Sigmoid colon (tissue), 7 donors: Measurements from ENCODE around the gene SMAD3. TPM values are rescaled to one million over a fixed set of nuclear protein-coding genes. Genes with fewer than 3 reads are reported as not detected.

Experiments
- DNase-seq: peaks from one replicate; pipeline ENCODE4 v3.0.0-alpha.2; 2019
- H3K27ac ChIP-seq, 4 donors: fragments of 200-600 bp; sonication (generic); one replicate each; pipeline ENCODE4 v1.5.1; 2016 to 2019; ENCODE audit warnings: mild to moderate bottlenecking in 1 of 4
- H3K27me3 ChIP-seq, 3 donors: fragments of 200-600 bp; sonication (generic); one replicate each; pipeline ENCODE4 v1.5.1; 2019; ENCODE audit warnings: mild to moderate bottlenecking in 1 of 3
- H3K36me3 ChIP-seq, 4 donors: fragments of 200-600 bp; sonication (generic); one replicate each; pipeline ENCODE4 v1.5.1; 2016 to 2019
- H3K4me1 ChIP-seq, 4 donors: fragments of 200-600 bp; sonication (generic); one replicate each; pipeline ENCODE4 v1.5.1; 2017 to 2019
- H3K4me3 ChIP-seq, 4 donors: fragments of 200-600 bp; sonication (generic); one replicate each; pipeline ENCODE4 v1.5.1; 2017 to 2019; ENCODE audit warnings: mild to moderate bottlenecking in 2 of 4, moderate library complexity in 1 of 4
- H3K9me3 ChIP-seq, 4 donors: fragments of 200-600 bp in 3 of 4; sonication (generic) in 3 of 4; one replicate each; pipeline versions ENCODE4 v1.5.1 to v1.6.1; 2013 to 2019
- CTCF ChIP-seq, 4 experiments: fragments of 450-650 bp in 3 of 4; fragments of 200-600 bp in 1 of 4; IDR thresholded peaks; one replicate each; pipeline ENCODE4 v1.5.1; 2016 to 2019; ENCODE audit warnings: antibody characterized with exemption in 4 of 4, mild to moderate bottlenecking in 3 of 4, moderate library complexity in 2 of 4
- EP300 ChIP-seq, 4 donors: sonication (generic); formaldehyde crosslinking; IDR thresholded peaks; one replicate each; pipeline ENCODE4 v1.6.1; 2017; ENCODE audit warnings: antibody characterized with exemption in 4 of 4
- POLR2A ChIP-seq, 2 donors: fragments of 450-650 bp; IDR thresholded peaks; one replicate each; pipeline ENCODE4 v1.6.1; 2016; ENCODE audit warnings: antibody characterized with exemption in 2 of 2, mild to moderate bottlenecking in 2 of 2, moderate library complexity in 2 of 2
- POLR2AphosphoS5 ChIP-seq, 4 donors: sonication (generic); formaldehyde crosslinking; IDR thresholded peaks; one replicate each; pipeline ENCODE4 v1.6.1; 2017; ENCODE audit warnings: antibody characterized with exemption in 4 of 4
- WGBS, 2 donors: extraction: QIAGEN DNeasy Blood & Tissue Kit; methylation state at CpG; one replicate each; pipeline ENCODE4 v1.1.7; 2013; 5-methylcytosine and 5-hydroxymethylcytosine counted together
- intact Hi-C: fragments of 100-400 bp; cut with DNase I; formaldehyde crosslinking; loops from one replicate; pipeline ENCODE4 v1.15.1; 2023
- polyA plus RNA-seq, 3 donors: library from polyadenylated mRNA; stranded (reverse); fragments of 200-250 nt; gene quantifications; one replicate each; pipeline ENCODE4 v1.2.3, GENCODE V29; 2013
- total RNA-seq, 4 donors: library from RNA; depleted of rRNA; stranded (reverse); fragments of >200 nt; gene quantifications; one replicate each; pipeline ENCODE4 v1.1.0, GENCODE V29; 2016
- donor health status: healthy with polysubstance abuse.
- donor health status: Bipolar disorder and iron deficiency.
- donor health status: healthy.

Gene SMAD3
- total and polyA plus RNA-seq, 7 donors: 12.5 to 28.2 (median 18.4) TPM

DNA sequence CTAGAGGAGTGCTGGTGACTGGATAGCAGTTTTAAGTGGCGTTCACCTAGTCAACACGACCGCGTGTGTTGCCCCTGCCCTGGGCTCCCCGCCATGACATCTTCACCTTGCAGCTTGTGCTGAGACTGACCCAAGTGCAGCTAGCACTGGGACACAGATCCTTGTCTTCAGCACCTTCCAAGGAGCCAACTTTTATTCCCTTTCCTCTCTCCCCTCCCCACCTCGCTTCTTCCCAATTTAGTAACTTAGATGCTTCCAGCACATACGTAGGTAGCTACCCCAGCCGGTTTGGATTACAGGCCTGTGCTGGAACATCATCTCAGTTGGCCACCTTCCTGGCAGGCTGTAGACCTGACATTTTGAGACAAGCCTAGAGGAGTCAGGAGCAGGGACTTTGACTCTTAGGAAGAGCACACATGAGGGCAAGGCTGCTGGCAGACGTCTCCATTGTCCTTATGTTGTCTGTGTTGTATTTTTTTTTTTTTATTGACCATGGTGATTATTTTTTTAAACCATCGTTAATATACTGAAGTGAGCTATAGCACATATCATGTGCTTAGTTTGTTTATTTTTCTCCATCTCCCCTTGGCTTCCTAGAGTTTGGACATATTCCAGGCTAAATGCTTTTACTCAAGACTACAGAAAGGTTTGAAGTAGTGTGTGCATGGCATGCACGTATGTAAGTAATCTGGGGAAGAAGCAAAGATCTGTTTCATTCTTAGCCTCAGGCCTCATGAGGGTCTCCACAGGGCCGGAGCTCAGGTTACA is 128.0 kb downstream of the SMAD3 start:
- peak; percentile 79 for DNase-seq
- intact Hi-C loops: loop anchor here (5.0 kb wide), 1 partner anchor 166 kb away; no protein-coding TSS in a partner anchor
- Histone ChIP-seq H3K36me3 (peaks cover 0 to 24% (median 5%) of the 10 kb centered on the region in 4 donors), H3K9me3 (no peaks in the 10 kb centered on the region), H3K27ac (peak overlapping the region; percentile 46 to 73 (median 70)), H3K4me1 (peaks cover 0 to 55% (median 51%) of the 10 kb centered on the region in 4 donors), H3K4me3 (no peak overlapping the region), H3K27me3 (no peaks in the 10 kb centered on the region)
- peak in 1 of 4 donors; percentile 7 for TF ChIP-seq EP300 (IDR thresholded peaks at IDR 0.05)
- no peak for TF ChIP-seq CTCF (IDR thresholded peaks at IDR 0.05)
- no peak for TF ChIP-seq POLR2A (IDR thresholded peaks at IDR 0.05)
- TF ChIP-seq POLR2AphosphoS5 (IDR thresholded peaks at IDR 0.05): peak in 3 of 4 donors; percentile 33 to 65 (median 47)
- 87% methylated on average over 12 of the region's 12 CpGs for WGBS, 2 donors

GRCh38 chr15:67194171-67195114 is 129.0 kb downstream of the SMAD3 start:
- Histone ChIP-seq H3K9me3 (no peaks in the 10 kb centered on the region), H3K4me1 (peaks cover 0 to 44% (median 40%) of the 10 kb centered on the region in 4 donors), H3K27me3 (no peaks in the 10 kb centered on the region), H3K27ac (peak overlapping the region; percentile 46 to 73 (median 70)), H3K4me3 (no peak overlapping the region), H3K36me3 (peaks cover 0 to 24% (median 5%) of the 10 kb centered on the region in 4 donors)
- DNase-seq: no peak
- WGBS, 2 donors: 91 to 92% methylated on average over 9 of the region's 9 CpGs
- TF ChIP-seq EP300 (IDR thresholded peaks at IDR 0.05) (no peak), POLR2A (IDR thresholded peaks at IDR 0.05) (no peak), CTCF (IDR thresholded peaks at IDR 0.05) (no peak), POLR2AphosphoS5 (IDR thresholded peaks at IDR 0.05) (no peak)
- intact Hi-C loops: loop anchor here (5.0 kb wide), 1 partner anchor 167 kb away; no protein-coding TSS in a partner anchor

DNA sequence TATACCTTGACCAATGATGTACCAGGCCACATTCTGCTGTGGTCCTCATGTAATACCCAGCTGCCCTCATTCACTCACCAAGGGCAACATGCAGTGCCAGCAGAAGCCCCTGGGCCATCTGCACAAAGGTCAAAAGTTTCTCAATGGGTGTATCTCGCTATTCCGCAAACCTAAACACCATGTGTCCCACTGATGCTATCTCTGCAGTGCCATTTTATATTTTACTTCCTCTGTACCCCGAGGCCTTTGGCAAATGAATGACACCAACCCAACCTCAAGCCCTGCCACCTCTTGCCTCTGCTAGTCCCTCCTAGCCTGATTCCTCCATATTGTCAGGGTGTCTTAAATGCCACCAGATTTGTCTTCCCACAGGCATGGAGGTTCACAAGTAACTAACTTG is 129.9 kb downstream of the SMAD3 start:
- 90 to 96% methylated on average over 3 of the region's 3 CpGs for WGBS, 2 donors
- intact Hi-C loops: no loop called here
- no peaks in the 10 kb centered on the region for H3K9me3 ChIP-seq
- H3K27ac ChIP-seq: peak overlapping the region in 3 of 4 donors; percentile 50 to 73 (median 73)
- H3K36me3 ChIP-seq: peaks cover 0 to 19% (median 5%) of the 10 kb centered on the region in 4 donors
- TF ChIP-seq EP300 (IDR thresholded peaks at IDR 0.05): no peak
- TF ChIP-seq POLR2A (IDR thresholded peaks at IDR 0.05): no peak
- TF ChIP-seq POLR2AphosphoS5 (IDR thresholded peaks at IDR 0.05): no peak
- no peak for TF ChIP-seq CTCF (IDR thresholded peaks at IDR 0.05)
- no peaks in the 10 kb centered on the region for H3K27me3 ChIP-seq
- H3K4me1 ChIP-seq: peaks cover 0 to 36% (median 32%) of the 10 kb centered on the region in 4 donors
- no peak for DNase-seq
- no peak overlapping the region for H3K4me3 ChIP-seq

DNA sequence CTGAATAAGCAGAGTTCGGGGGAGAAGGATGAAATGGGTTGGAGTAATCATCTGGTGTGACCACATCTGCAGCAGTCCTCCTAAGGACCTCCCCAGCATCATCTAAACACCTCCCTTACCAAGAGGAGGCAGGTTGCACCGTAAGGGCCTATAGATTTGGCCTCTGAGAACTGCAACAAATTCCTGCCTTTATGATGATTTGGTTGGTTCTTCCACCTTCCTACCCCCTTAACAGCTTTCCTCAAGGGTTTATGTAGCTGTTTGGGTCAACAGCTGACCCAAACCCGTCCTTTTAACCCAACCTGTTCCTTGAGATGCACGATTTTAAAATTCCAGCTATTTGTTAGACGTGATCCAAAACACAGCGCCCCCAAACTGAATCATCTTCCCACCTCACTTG is 130.8 kb downstream of the SMAD3 start:
- no peak for DNase-seq
- WGBS, 2 donors: 93 to 96% methylated on average over 6 of the region's 6 CpGs
- Histone ChIP-seq H3K27me3 (no peaks in the 10 kb centered on the region), H3K27ac (peak overlapping the region in 1 of 4 donors; percentile 18), H3K4me1 (peaks cover 0 to 33% (median 28%) of the 10 kb centered on the region in 4 donors), H3K36me3 (peaks cover 0 to 10% (median 1%) of the 10 kb centered on the region in 4 donors), H3K4me3 (no peak overlapping the region), H3K9me3 (no peaks in the 10 kb centered on the region)
- intact Hi-C loops: no loop called here
- TF ChIP-seq POLR2A (IDR thresholded peaks at IDR 0.05) (no peak), EP300 (IDR thresholded peaks at IDR 0.05) (no peak), CTCF (IDR thresholded peaks at IDR 0.05) (no peak), POLR2AphosphoS5 (IDR thresholded peaks at IDR 0.05) (no peak)
